HG02798 (cell line): ENCODE data around the gene FN3K.

Experiments used
- ATAC-seq: cut with Tn5 transposase; IDR thresholded peaks from one replicate; pipeline ENCODE4 v1.9.1; 2021; ENCODE audit warnings: mild to moderate bottlenecking; ENCODE audit not compliant: unreplicated experiment, poor library complexity

The FN3K gene

DNA sequence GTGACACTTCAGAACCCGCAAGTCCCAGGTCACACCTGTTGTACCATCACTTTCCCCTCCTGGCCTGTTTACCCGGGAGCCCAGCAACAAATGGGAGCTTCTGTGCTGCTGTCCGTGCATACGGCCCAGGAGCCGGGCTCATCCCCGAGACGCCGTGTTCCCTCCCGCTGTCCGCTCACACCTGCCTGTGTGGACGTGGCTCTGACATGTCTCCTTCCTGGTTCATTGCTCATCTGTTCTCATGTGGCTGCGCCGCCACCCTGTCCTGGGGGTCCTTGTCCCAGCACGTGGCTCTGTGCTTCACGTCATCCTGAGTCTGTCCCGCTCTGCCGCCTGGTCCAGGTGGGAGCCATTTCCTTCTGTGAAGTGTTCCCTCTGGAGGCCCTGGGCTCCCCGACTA is 54.4 kb downstream of the FN3K start:
- no peak for ATAC-seq

DNA sequence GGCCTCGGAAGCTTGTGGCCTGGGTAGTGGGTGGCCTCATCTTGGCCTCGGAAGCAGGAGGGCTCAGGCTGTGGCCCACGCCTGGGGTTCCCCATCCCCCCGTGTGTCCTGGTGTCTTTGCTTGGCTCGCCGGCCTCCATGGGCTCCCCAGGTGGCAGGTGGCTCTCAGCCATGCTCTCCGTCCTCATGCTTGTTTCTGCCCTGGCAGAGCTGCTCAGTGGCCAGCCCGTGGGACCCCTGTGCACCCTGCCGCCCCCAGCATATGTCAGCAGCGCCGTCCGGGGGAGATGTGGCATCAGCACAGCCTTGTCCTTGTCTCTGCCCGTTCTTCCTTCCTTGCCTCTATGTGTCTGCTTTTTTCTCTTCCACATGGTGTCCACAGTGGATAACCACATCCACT is 55.0 kb downstream of the FN3K start:
- ATAC-seq: no peak

DNA sequence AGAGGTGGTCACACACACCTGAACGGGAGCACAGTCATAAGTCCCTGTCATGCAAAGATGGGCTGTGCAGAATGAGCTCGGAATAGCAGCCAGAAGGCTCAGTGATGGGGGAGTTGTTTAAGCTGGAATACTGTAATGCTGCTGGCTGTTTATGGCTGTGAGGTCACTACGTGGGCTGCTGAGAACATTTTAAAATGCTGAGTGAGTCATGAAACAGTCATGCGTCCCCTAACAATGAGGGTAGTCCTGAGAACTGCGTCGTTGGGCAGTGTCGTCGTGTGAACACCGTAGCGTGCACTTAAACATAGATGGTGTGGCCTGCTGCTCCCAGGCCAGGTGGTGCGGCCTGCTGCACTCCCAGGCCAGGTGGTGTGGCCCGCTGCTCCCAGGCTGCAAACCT is 56.1 kb downstream of the FN3K start:
- ATAC-seq: no peak

DNA sequence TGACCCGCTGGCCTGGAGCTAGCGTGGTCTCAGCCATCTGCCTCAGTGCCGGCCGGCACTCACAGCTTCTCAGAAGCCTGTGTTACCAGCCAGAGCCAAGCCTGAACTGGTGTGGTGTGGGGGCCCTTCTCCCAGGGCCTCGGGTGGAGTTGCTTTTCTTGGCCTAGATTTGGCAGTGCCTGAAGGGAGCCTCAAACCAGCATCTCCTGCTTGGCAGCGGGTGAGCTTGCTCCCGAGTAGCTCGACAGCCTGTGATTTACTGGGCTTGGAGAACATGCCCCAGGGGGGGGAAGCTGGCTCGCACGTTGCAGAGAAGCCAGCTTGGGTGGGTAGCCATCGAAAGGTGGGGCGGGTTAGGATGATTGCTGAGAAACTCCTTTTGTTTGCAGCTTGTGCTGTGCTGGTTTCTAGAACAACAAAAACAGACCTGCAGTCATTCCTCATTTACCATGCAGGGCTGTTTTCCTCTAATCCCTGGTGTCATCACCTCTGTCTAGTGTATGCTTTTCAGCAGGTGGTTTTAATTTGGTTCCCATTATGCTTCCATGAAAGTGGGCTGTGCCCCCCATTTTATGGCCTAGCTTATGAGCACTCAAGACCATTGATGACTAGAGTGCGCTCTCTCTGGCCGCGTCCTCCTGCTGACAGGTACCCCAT is 58.7 kb downstream of the FN3K start:
- no peak for ATAC-seq

DNA sequence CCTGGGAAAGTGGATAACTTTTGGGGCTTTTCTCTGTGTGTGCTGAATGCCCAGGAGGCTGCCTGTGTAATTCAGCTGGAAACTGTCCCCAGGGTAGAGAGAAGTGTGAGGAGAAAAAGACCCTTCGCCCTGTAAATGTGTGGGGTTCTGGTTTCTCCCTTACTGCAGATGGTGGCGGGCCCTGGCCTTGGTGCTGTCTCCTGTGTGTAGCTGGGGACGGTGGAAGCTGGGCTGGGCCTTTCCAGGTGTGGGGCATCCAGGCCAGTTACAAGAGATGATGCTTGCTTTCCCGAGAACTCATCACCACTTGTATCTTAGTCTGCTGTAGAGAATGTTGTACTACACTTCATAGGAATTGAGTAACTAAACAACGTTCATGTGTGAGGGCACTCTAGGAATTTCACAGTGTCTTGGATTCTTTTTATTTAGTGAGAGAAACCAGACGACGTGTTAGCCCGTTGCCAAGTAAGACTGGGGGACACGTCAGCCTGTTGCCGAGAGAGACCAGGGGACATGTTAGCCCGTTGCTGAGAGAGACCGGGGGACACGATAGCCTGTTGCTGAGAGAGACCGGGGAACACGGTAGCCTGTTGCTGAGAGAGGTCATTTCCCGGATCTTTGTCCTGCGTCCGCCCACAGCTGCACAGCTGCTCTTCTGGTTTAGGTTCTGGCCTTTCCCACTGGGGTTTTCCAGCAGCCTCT is 59.5 kb downstream of the FN3K start:
- ATAC-seq: no peak

DNA sequence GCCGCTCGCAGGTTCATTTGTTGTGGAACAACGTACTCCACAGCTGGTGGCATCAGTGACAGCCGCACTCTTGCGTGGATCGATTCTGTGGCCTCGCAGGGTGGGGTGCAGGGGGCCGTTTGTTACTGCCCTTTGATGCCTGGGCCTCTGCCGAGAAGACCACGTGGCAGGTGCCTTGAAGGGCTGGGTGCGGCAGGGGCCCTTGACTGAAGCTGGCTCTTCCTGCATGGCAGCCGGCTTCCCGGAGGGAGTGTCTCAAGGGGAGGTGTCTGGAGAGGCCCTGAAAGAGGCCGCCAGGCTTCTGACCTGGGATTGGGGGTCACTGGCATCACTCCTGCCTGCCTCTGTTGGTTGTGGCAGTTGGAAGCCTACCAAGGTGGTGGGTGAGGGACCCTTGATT is 60.2 kb downstream of the FN3K start:
- no peak for ATAC-seq

DNA sequence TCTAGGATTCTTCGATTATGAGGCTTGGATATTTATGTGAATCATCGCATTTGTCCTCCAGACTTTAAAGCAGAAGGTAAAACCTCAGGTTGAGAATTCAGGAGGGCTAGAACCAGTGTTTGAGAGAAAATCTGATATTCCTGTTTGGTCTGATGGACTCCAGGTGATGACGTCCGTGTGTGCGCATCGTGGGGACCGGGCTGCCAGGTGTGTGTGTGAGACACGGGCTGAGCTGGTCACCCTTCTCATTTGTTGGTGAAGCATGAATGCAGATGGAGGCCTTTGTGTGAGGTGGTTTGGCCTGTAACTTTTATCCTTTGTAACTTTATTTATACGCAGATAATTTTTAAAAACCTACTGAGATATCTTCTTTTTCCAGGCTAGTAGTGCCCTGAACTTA is 61.6 kb downstream of the FN3K start:
- no peak for ATAC-seq

DNA sequence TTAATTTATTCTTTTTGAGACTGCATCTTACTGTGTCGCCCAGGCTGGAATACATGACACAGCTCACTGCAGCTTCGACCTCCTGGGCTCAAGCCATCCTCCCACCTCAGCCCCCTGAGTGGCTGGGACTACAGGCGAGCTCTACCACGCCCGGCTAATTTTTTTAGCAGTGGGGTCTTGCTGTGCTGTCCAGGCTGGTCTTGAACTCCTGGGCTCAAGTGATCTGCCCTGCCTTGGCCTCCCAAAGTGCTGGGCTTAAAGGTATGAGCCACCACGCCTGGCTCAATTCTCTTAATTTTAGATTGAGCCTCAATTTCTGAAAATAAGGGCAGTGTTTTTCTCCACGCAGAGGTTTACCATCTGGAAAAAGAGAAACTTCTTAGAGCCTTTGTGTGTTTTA is 63.3 kb downstream of the FN3K start:
- ATAC-seq: no peak

DNA sequence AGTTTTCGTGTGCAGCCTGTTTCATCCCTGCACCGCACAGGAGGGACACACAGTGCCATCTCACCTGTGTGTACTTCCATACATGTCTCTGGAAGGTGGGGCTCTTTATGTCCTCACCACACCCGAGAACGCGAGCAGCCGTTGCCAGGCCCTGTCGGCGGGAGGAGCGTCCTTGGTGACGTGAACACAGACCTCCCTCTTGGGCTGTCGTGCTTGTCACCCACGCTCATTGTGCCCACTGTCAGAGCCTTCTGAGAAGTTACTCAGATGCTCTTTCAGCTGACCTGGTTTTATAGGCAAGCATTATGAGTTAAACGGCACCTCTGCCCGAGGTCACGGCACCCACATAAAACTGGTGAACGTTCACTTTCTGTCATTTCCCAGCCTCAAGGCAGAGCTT is 64.2 kb downstream of the FN3K start:
- no peak for ATAC-seq
